Measurements from ENCODE around the gene PEMT.

DNA sequence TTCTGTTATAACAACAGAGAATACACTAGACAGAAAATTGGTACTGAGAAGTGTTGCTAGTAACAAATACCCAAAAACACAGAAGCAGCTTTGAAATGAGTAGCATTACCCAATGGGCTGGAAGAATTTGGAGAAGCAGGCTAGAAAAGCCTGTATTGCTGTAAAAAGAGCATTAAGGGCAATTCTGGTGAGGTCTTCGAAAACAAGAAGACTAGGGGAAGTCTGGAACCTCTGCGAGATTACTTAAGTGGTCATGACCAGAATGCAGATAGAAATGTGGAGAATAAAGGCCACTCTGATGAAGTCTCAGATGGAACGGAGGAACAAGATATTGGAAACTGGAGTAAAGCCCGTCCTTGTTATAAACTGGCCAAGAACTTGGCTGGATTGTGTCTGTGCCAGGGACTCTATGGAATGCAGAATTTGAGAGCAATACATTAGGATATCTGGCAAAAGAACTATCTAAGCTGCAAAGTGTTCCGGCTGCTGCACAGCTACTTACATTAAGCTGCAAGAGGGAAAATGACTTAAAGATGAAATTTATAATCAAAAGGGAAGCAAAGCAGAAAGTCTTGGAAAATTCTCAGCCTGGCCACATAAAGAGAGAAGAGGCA, 44.9 kb upstream of the PEMT start:
- TF ChIP-seq, protein P1, sequence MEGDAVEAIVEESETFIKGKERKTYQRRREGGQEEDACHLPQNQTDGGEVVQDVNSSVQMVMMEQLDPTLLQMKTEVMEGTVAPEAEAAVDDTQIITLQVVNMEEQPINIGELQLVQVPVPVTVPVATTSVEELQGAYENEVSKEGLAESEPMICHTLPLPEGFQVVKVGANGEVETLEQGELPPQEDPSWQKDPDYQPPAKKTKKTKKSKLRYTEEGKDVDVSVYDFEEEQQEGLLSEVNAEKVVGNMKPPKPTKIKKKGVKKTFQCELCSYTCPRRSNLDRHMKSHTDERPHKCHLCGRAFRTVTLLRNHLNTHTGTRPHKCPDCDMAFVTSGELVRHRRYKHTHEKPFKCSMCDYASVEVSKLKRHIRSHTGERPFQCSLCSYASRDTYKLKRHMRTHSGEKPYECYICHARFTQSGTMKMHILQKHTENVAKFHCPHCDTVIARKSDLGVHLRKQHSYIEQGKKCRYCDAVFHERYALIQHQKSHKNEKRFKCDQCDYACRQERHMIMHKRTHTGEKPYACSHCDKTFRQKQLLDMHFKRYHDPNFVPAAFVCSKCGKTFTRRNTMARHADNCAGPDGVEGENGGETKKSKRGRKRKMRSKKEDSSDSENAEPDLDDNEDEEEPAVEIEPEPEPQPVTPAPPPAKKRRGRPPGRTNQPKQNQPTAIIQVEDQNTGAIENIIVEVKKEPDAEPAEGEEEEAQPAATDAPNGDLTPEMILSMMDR (IDR thresholded peaks at IDR 0.05), result no peak
- TF ChIP-seq POLR2A (IDR thresholded peaks at IDR 0.05), result no peak

Data from adrenal gland (tissue), 5 donors.